Fibroblast of lung (primary cell): ENCODE measurements around the gene C5orf24.

Experiments used
- EZH2 ChIP-seq: IDR thresholded peaks from 2 replicates; pipeline ENCODE4 v1.5.1; 2012; ENCODE audit warnings: low read length, control low read depth, mild to moderate bottlenecking; ENCODE audit errors: missing control alignments
- TF ChIP-seq, protein P1 (sequence below), 2 donors: IDR thresholded peaks in 1 of 2; conservative IDR thresholded peaks in 1 of 2; 1 replicate in 1 of 2; 2 replicates in 1 of 2; pipeline ENCODE4 v1.5.1; 2011 to 2012; ENCODE audit warnings: low read length in 2 of 2, control low read depth in 1 of 2, inconsistent platforms in 1 of 2, low read depth in 1 of 2, mild to moderate bottlenecking in 1 of 2

DNA sequence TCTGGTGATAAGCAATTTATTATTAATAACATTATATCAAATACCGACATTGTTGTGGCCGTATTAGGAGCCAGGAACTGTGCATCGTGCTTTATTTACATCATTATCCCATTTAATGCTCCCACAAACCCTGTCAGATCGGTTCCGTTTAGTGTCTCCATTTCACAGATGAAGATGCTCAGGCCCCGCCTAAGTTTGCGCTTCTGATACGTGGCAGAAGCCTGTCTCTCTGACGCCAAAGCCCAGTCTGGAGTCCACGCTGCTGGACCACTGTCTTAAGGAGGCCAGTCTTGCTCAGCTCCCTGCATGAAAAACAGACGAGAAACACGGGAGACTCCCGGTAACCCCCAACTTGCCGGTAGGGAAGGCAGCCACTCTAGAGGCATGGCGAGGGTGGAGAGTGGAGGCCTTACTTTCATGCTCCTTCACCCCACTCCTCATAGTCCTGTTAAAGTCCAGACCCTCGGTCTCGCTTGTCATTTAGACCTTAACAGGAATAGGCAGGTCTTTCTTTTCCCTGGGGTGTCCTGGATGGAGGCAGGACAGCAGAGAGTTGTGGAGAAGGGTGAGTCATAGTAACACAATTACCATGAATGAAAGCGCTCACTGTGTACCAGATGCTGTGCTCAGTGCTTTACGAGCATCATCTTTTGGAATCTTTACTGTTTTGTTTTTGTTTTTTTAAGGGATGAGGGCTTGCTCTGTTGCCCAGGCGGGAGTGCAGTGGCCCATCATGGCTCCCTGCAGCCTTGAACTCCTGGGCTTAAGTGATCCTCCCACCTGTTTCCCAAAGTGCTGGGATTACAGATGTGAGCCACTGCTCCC, 29.3 kb downstream of the C5orf24 start:
- TF ChIP-seq, protein P1, sequence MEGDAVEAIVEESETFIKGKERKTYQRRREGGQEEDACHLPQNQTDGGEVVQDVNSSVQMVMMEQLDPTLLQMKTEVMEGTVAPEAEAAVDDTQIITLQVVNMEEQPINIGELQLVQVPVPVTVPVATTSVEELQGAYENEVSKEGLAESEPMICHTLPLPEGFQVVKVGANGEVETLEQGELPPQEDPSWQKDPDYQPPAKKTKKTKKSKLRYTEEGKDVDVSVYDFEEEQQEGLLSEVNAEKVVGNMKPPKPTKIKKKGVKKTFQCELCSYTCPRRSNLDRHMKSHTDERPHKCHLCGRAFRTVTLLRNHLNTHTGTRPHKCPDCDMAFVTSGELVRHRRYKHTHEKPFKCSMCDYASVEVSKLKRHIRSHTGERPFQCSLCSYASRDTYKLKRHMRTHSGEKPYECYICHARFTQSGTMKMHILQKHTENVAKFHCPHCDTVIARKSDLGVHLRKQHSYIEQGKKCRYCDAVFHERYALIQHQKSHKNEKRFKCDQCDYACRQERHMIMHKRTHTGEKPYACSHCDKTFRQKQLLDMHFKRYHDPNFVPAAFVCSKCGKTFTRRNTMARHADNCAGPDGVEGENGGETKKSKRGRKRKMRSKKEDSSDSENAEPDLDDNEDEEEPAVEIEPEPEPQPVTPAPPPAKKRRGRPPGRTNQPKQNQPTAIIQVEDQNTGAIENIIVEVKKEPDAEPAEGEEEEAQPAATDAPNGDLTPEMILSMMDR (conservative IDR thresholded peaks at IDR 0.05 in 1 of 2, IDR thresholded peaks at IDR 0.05 in 1 of 2; ENCODE audit: low read depth in 1 of 2, low read length in 2 of 2): no peak
- TF ChIP-seq EZH2: no peak
